Tibial artery (tissue), 4 donors: ENCODE data around the gene ABHD12B.

Source experiments
- DNase-seq, 2 donors: peaks; one replicate each; pipeline ENCODE4 v3.0.0-alpha.2; 2019
- H3K27ac ChIP-seq, 2 donors: fragments of 200-600 bp; sonication (generic) in 1 of 2; 1 replicate in 1 of 2; 2 replicates in 1 of 2; pipeline ENCODE4 v1.5.1; 2018 to 2019; ENCODE audit warnings: mild to moderate bottlenecking in 1 of 2
- H3K27me3 ChIP-seq, 2 donors: fragments of 200-600 bp; sonication (generic) in 1 of 2; one replicate each; pipeline versions ENCODE4 v1.5.1 to v1.6.0; 2016 to 2019
- H3K36me3 ChIP-seq, 3 donors: fragments of 200-600 bp; sonication (generic) in 2 of 3; one replicate each; pipeline ENCODE4 v1.5.1; 2016 to 2019; ENCODE audit warnings: mild to moderate bottlenecking in 2 of 3
- H3K4me1 ChIP-seq, 4 donors: fragments of 200-600 bp; sonication (generic) in 2 of 4; 1 replicate in 3 of 4; 2 replicates in 1 of 4; pipeline ENCODE4 v1.5.1; 2016 to 2019
- H3K4me3 ChIP-seq, 2 donors: fragments of 200-600 bp; sonication (generic) in 1 of 2; 1 replicate in 1 of 2; 2 replicates in 1 of 2; pipeline ENCODE4 v1.5.1; 2018 to 2019; ENCODE audit warnings: mild to moderate bottlenecking in 2 of 2
- H3K9me3 ChIP-seq, 3 donors: fragments of 200-600 bp; sonication (generic) in 1 of 3; one replicate each; pipeline ENCODE4 v1.5.1; 2016 to 2019
- intact Hi-C: fragments of 100-400 bp; cut with DNase I; formaldehyde crosslinking; loops from one replicate; pipeline ENCODE4 v1.15.0; 2023; ENCODE audit warnings: low total_unique reads
- TF ChIP-seq, protein P1 (sequence below), 2 experiments: fragments of 200-600 bp in 1 of 2; fragments of 450-650 bp in 1 of 2; IDR thresholded peaks; one replicate each; pipeline ENCODE4 v1.5.1; 2017 to 2019; ENCODE audit warnings: antibody characterized with exemption in 2 of 2, mild to moderate bottlenecking in 1 of 2, moderate library complexity in 1 of 2

ABHD12B gene

DNA sequence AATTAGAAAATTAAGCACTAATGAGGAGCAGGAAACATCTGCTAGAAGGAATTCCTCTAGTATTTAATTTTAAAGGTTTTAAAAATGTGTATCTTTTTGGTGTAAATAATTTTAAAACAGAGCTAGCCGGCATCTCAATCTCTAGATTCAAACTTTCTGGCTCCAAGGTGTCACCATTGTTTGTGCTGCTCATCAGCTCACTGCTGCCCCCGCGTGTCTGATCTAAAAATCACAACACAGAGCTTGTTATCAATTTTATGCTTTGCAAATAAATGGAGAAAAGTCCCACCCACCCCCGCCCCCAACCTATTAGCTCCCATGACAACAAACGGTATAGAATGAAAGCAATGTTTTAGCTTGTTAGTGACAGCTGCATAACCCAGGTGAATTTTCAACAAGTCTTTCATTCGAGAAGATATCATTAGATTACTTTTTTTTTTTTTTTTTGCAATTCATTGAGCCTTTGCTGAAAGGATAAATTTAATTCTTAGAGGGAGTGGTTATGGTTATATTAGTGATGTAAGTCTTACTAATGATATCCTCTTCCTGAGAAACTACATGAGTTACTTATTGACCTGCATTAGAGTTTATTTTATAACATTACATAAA, 11.3 kb upstream of the ABHD12B start:
- Histone ChIP-seq H3K4me3 (peak overlapping the region; percentile 54 to 58), H3K27ac (peak overlapping the region; percentile 22 to 38), H3K4me1 (peaks cover 0 to 9% (median 2%) of the 10 kb centered on the region in 4 donors), H3K27me3 (no peaks in the 10 kb centered on the region), H3K9me3 (no peaks in the 10 kb centered on the region), H3K36me3 (no peaks in the 10 kb centered on the region)
- intact Hi-C loops, result no loop called here
- TF ChIP-seq, protein P1, sequence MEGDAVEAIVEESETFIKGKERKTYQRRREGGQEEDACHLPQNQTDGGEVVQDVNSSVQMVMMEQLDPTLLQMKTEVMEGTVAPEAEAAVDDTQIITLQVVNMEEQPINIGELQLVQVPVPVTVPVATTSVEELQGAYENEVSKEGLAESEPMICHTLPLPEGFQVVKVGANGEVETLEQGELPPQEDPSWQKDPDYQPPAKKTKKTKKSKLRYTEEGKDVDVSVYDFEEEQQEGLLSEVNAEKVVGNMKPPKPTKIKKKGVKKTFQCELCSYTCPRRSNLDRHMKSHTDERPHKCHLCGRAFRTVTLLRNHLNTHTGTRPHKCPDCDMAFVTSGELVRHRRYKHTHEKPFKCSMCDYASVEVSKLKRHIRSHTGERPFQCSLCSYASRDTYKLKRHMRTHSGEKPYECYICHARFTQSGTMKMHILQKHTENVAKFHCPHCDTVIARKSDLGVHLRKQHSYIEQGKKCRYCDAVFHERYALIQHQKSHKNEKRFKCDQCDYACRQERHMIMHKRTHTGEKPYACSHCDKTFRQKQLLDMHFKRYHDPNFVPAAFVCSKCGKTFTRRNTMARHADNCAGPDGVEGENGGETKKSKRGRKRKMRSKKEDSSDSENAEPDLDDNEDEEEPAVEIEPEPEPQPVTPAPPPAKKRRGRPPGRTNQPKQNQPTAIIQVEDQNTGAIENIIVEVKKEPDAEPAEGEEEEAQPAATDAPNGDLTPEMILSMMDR (IDR thresholded peaks at IDR 0.05), result peak; percentile 47 to 79
- peak; percentile 81 to 88 for DNase-seq

DNA sequence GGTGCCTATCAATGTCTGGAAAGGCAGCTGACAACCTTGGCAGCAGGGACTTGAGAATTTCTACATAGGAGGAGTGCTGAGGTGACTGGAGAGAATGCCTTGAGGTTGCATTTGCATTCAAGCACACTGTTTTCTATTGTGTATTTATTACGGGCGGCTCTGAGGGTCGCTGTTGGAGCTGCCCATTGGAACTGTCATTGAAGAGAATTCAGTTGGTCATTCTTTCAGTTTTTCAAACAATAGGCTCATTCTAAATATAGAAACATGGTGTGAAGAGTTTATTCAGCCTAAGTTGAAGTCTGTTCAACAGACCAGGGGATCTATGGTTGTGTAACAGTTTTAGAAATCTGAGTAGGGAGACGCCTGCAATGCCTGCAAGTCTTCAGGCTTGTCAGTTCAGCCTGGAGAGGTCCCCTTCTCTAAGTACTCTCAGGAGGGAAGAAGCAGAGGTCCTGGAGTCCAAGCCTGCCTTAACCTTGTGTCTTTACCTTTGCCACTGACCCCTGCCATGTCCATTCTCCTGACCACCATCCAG, 9.8 kb upstream of the ABHD12B start:
- Histone ChIP-seq H3K36me3 (no peaks in the 10 kb centered on the region), H3K27ac (no peak overlapping the region), H3K27me3 (no peaks in the 10 kb centered on the region), H3K4me3 (no peak overlapping the region), H3K9me3 (no peaks in the 10 kb centered on the region), H3K4me1 (peaks cover 0 to 9% (median 2%) of the 10 kb centered on the region in 4 donors)
- TF ChIP-seq, protein P1 (IDR thresholded peaks at IDR 0.05), result no peak
- DNase-seq, result no peak
- intact Hi-C loops, result no loop called here

DNA sequence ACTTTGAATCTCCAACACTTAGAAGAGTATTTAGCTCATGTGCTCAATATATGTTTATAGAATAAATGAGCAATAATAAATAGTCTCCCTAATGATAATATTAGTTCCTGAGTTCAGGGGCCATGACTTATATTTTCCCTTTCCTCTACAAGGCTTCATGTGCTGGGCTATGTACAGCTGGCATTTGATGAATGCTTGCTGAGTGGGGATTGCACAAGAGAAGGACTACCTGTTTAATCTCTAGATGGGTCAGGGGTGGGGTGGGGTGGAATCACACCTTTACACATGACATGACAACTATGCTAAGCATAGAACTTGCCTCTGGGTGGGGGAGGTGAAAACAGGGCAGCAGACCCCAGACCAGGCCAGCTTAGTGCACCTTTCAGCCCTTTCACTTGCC, 7.6 kb upstream of the ABHD12B start:
- H3K27me3 ChIP-seq, result no peaks in the 10 kb centered on the region

DNA sequence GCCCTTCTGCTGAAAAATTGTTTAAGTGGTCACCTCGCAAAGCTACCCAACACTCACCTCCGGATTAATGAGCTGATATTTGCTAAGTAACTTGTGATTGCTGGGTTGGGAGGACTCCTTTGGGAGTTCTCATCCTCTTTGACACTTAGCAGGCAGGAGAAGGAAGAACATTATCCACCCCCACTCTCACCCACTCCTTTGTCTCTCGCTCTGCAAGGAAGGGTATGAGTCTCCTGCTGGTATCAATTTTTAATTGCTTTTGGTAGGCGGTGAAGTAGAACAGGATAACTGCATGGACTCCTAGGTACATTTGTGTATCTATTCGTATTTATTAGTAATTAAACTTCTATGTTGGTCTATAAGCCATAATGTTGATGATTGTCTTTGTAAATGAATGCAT, 6.9 kb upstream of the ABHD12B start:
- H3K4me3 ChIP-seq, result no peak overlapping the region
- no peaks in the 10 kb centered on the region for H3K9me3 ChIP-seq
- TF ChIP-seq, protein P1 (IDR thresholded peaks at IDR 0.05), result no peak
- no peak overlapping the region for H3K27ac ChIP-seq
- peaks cover 0 to 5% of the 10 kb centered on the region in 2 donors for H3K27me3 ChIP-seq
- intact Hi-C loops, result no loop called here
- no peaks in the 10 kb centered on the region for H3K36me3 ChIP-seq
- DNase-seq, result no peak
- H3K4me1 ChIP-seq, result peaks cover 0 to 3% (median 0%) of the 10 kb centered on the region in 4 donors

More for the DNA sequence above, 7.6 kb upstream of the ABHD12B start:
- peaks cover 0 to 8% (median 2%) of the 10 kb centered on the region in 4 donors for H3K4me1 ChIP-seq
- H3K4me3 ChIP-seq, result no peak overlapping the region
- H3K27ac ChIP-seq, result no peak overlapping the region
- no peaks in the 10 kb centered on the region for H3K36me3 ChIP-seq
- TF ChIP-seq, protein P1 (IDR thresholded peaks at IDR 0.05), result no peak
- DNase-seq, result no peak
- intact Hi-C loops, result no loop called here
- no peaks in the 10 kb centered on the region for H3K9me3 ChIP-seq

DNA sequence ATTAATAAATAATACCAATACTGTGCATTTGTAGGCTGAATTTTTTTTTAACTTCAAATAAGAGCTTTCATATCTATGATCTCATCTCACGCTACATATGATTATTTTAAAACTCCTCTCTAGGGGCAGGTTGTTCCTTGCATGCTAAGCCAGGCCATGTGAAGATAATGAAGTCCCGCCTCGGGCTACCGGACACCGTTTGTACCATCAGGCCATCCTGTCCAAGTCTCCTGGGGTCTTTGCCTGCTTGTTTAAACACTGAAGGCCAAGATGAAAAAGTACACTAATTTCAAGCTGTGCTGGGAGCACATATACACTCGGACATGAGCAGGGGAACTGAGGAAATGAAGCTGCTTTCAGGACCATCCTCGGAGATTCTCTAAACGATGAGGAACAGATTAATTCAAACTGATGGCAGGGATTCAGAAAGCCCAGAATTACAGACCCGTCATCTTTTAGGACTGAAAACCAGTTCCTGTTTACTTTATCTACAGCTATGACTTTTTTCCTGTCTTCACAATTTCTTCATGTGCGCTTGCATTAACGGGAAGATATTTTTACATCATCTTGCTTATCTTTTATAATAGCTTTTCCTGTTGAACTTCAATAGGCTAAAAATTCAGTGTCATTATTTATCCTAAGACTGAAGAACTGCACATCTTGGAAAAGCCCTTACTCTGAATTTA, 6.3 kb upstream of the ABHD12B start:
- H3K27ac ChIP-seq, result no peak overlapping the region
- TF ChIP-seq, protein P1 (IDR thresholded peaks at IDR 0.05), result no peak
- H3K4me3 ChIP-seq, result no peak overlapping the region
- H3K36me3 ChIP-seq, result no peaks in the 10 kb centered on the region
- peaks cover 0 to 11% of the 10 kb centered on the region in 2 donors for H3K27me3 ChIP-seq
- H3K9me3 ChIP-seq, result no peaks in the 10 kb centered on the region
- DNase-seq, result no peak
- H3K4me1 ChIP-seq, result no peaks in the 10 kb centered on the region
- intact Hi-C loops, result no loop called here
